Measurements from ENCODE around the gene RPL22.

GRCh38 chr1:6239213-6239752, 39.9 kb upstream of the RPL22 start:
- TF ChIP-seq, protein P1, sequence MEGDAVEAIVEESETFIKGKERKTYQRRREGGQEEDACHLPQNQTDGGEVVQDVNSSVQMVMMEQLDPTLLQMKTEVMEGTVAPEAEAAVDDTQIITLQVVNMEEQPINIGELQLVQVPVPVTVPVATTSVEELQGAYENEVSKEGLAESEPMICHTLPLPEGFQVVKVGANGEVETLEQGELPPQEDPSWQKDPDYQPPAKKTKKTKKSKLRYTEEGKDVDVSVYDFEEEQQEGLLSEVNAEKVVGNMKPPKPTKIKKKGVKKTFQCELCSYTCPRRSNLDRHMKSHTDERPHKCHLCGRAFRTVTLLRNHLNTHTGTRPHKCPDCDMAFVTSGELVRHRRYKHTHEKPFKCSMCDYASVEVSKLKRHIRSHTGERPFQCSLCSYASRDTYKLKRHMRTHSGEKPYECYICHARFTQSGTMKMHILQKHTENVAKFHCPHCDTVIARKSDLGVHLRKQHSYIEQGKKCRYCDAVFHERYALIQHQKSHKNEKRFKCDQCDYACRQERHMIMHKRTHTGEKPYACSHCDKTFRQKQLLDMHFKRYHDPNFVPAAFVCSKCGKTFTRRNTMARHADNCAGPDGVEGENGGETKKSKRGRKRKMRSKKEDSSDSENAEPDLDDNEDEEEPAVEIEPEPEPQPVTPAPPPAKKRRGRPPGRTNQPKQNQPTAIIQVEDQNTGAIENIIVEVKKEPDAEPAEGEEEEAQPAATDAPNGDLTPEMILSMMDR (optimal IDR thresholded peaks at IDR 0.05 in 1 of 3, IDR thresholded peaks at IDR 0.05 in 1 of 3, conservative IDR thresholded peaks at IDR 0.05 in 1 of 3; ENCODE audit: extremely low read depth in 1 of 3, insufficient read depth in 2 of 3, low read length in 3 of 3) = no peak
- TF ChIP-seq EZH2 (IDR thresholded peaks at IDR 0.05; ENCODE audit: low read length) = no peak

Measured in keratinocyte (primary cell).